HFF-Myc (cell line): ENCODE results near the gene PTMS.

ENCODE experiments used
- DNase-seq: peaks from one replicate; pipeline ENCODE4 v3.0.0-alpha.2; 2011; ENCODE audit warnings: low read depth; ENCODE audit errors: extremely low read depth
- H3K4me3 ChIP-seq: replicated peaks from 2 replicates; pipeline ENCODE4 v1.5.1; 2011; ENCODE audit warnings: low read depth, mild to moderate bottlenecking, control low read depth, low read length
- TF ChIP-seq, protein P1 (sequence below): IDR thresholded peaks from 2 replicates; pipeline ENCODE4 v1.5.1; 2012; ENCODE audit warnings: mild to moderate bottlenecking, low read depth, low read length, control low read depth; ENCODE audit errors: missing control alignments

The PTMS gene

GRCh38 chr12:6791931-6792520, 25.9 kb downstream of the PTMS start:
- DNase-seq = no peak
- H3K4me3 ChIP-seq = no peak overlapping the region
- TF ChIP-seq, protein P1, sequence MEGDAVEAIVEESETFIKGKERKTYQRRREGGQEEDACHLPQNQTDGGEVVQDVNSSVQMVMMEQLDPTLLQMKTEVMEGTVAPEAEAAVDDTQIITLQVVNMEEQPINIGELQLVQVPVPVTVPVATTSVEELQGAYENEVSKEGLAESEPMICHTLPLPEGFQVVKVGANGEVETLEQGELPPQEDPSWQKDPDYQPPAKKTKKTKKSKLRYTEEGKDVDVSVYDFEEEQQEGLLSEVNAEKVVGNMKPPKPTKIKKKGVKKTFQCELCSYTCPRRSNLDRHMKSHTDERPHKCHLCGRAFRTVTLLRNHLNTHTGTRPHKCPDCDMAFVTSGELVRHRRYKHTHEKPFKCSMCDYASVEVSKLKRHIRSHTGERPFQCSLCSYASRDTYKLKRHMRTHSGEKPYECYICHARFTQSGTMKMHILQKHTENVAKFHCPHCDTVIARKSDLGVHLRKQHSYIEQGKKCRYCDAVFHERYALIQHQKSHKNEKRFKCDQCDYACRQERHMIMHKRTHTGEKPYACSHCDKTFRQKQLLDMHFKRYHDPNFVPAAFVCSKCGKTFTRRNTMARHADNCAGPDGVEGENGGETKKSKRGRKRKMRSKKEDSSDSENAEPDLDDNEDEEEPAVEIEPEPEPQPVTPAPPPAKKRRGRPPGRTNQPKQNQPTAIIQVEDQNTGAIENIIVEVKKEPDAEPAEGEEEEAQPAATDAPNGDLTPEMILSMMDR = no peak

DNA sequence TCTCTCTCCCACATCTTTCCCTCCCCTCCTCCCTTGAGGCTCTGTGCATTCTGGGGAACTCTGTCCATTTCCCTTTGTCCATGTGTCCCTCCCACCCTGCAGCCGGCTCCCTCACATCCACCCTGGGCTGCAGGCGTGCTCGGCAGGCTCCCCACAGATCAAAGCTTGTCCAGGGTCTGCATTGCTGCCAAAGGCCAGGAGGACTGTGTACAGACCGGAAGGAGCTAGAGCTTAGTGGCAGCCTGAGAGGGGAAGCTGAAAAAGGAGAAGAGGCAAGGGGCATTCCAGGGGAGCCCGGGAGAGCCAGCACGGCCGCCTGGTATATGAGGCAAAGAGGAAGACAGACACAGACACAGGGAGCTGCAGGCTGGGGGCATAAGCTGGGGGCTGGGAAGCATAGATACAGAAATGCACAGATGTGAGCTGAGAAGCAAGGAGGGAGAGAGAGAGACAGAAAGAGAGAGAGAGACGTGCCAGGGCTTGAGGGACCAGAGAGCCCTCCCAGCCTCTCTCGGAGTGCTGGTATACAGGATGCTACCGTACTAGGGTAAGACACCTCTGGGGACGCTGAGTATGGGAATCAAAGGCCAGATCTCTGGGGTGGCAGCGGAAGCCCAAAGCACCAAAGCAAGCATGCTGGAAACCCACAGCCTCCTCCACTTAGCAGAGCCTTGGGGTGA, 26.5 kb downstream of the PTMS start:
- TF ChIP-seq, protein P1 = no peak
- H3K4me3 ChIP-seq = no peak overlapping the region
- DNase-seq = no peak

DNA sequence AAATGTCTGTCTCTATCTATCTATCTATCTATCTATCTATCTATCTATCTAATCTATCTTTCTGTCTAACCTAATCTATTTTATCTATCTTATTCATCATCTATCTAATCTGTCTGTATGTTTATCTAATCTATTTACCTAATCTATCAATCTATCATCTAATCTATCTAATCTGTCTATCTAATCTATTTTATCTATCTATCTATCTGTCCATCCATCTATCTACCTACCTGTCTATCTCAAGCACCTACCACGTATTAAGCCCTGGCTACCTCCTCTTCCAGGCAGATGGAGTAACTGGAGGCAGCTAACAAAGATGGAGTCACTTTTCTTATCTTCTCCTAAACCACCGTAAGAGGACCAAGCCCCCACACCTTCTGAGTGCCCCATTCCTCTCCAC, 28.9 kb downstream of the PTMS start:
- H3K4me3 ChIP-seq = no peak overlapping the region
- DNase-seq = no peak
- TF ChIP-seq, protein P1 = no peak

GRCh38 chr12:6796576-6796975, 30.4 kb downstream of the PTMS start:
- TF ChIP-seq, protein P1 = no peak
- DNase-seq = no peak
- H3K4me3 ChIP-seq = no peak overlapping the region

DNA sequence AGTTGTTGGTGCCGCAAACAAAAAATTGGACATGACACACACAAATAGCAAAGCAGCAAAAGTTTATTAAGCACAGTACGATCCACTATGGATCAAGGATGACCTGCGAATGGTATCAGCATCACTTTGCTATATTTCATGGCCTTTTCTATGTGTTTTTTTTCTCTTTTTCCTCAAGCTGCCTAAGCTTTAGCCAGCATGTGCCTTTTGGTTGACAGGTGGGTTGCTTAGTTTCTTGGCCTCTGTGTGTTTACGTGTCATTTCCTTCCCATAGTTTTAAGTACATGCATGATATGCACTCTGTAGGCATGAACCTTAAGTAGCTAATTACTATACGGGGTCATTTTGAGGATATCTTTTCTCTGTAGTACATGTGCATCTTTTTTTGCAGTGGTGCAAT, 33.0 kb downstream of the PTMS start:
- DNase-seq = no peak
- TF ChIP-seq, protein P1 = no peak
- no peak overlapping the region for H3K4me3 ChIP-seq

DNA sequence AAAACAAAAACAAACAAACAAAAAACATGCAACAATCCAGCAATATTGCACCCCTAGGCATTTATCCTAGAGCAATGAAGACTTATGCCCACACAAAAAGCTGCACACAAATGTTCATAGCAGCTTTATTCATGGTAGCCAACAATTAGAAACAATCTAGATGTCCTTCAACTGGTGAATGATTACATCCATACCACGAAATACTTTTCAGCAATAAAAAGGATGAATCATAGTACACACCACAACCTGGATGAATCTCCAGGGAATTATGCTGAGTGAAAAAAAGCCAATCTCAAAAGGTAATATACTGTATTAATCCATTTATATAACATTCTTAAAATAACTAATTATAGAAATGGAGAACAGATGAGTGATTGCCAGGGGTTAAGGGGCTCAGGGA, 41.0 kb downstream of the PTMS start:
- no peak overlapping the region for H3K4me3 ChIP-seq
- no peak for DNase-seq
- TF ChIP-seq, protein P1 = no peak
